PC-3 (cell line): ENCODE measurements around the gene SEPTIN3.

Experiments
- CTCF ChIP-seq: fragments of 300-600 bp; sonication (generic); conservative IDR thresholded peaks from 2 replicates; pipeline ENCODE4 v1.5.1; 2017; ENCODE audit warnings: antibody characterized with exemption, low read depth, mild to moderate bottlenecking, low read length
- EZH2 ChIP-seq: fragments of 300-600 bp; sonication (generic); IDR thresholded peaks from one replicate; pipeline ENCODE4 v1.6.1; 2017; ENCODE audit warnings: antibody characterized with exemption, mild to moderate bottlenecking, low read length; ENCODE audit not compliant: unreplicated experiment

- TF ChIP-seq CTCF (no peak), EZH2 (no peak)
These were observed 20.0 kb downstream of the SEPTIN3 start for GRCh38 chr22:41989246-41989645.
